Activated CD4-positive, alpha-beta memory T cell treated with anti-CD3 and anti-CD28 coated beads, Interleukin-2, amount 10 ng/mL, durations not matched to agents 7 days and 5 days (primary cell): ENCODE measurements around the gene EFNA1. TPM values are rescaled to one million over a fixed set of nuclear protein-coding genes. Genes with fewer than 3 reads are reported as not detected.
"Not testable (repeated sequence)": the region's sequence is repeated elsewhere in the genome, so short reads cannot be mapped to it uniquely, and the experiment has no call there.

Source experiments
- CTCF ChIA-PET: fragments of 350-600 bp; sonication (Branson Sonifier 250); formaldehyde crosslinking; loops from one replicate; lab custom pipeline; 2021; ENCODE audit warnings: antibody characterized with exemption, inconsistent platforms; lab: Charles Lee
- POLR2A ChIA-PET: fragments of 350-600 bp; sonication (Branson Sonifier 250); formaldehyde crosslinking; loops from one replicate; lab custom pipeline; 2021; ENCODE audit warnings: antibody characterized with exemption; lab: Charles Lee
- DNase-seq: peaks from one replicate; pipeline ENCODE4 v3.0.0-alpha.2; 2020
- H3K27ac Mint-ChIP-seq: one replicate; pipeline ENCODE4 v1.8.0; 2021; ENCODE audit warnings: mild to moderate bottlenecking, mixed read lengths
- H3K27me3 Mint-ChIP-seq: one replicate; pipeline ENCODE4 v1.8.0; 2021; ENCODE audit warnings: mixed read lengths
- H3K36me3 Mint-ChIP-seq: one replicate; pipeline ENCODE4 v1.8.0; 2021; ENCODE audit warnings: low read depth, mixed read lengths
- H3K4me1 Mint-ChIP-seq: one replicate; pipeline ENCODE4 v1.8.0; 2021; ENCODE audit warnings: mixed read lengths
- H3K4me3 Mint-ChIP-seq: one replicate; pipeline ENCODE4 v1.8.0; 2021; ENCODE audit warnings: mild to moderate bottlenecking, mixed read lengths
- H3K9me3 Mint-ChIP-seq: one replicate; pipeline ENCODE4 v1.8.0; 2021; ENCODE audit warnings: mixed read lengths
- total RNA-seq, 2 experiments: library from RNA; stranded (reverse); gene quantifications; one replicate each; pipeline ENCODE4 v1.2.3, GENCODE V29; 2021

The EFNA1 gene
- total RNA-seq, 2 experiments from 2014 or later, result not detected

- peak; percentile 91 for DNase-seq
- ChIA-PET CTCF (interaction anchor here (0.7 to 8.0 kb wide), 19 partner anchors 13 to 169 kb away, joined by 3 to 209 read pairs (median 4); partner anchors contain the start of genes ADAM15 and SLC50A1), POLR2A (interaction anchor here (1.1 to 2.1 kb wide), 2 partner anchors 30 to 76 kb away, joined by 3 to 9 read pairs; no protein-coding TSS in a partner anchor)
- Mint-ChIP-seq H3K4me1 (peaks cover 30% of the 10 kb centered on the region), H3K27me3 (peaks cover 1% of the 10 kb centered on the region), H3K4me3 (no peak overlapping the region), H3K27ac (no peak overlapping the region), H3K9me3 (no peaks in the 10 kb centered on the region), H3K36me3 (peaks cover 17% of the 10 kb centered on the region)
These were observed 39.8 kb downstream of the EFNA1 start for GRCh38 chr1:155167166-155168104.

- H3K4me3 Mint-ChIP-seq, DNase-seq, H3K27me3 Mint-ChIP-seq, H3K9me3 Mint-ChIP-seq, H3K27ac Mint-ChIP-seq: not testable (repeated sequence)
- POLR2A ChIA-PET, result interaction anchor here (2.1 kb wide), 1 partner anchor 76 kb away, joined by 9 read pairs; no protein-coding TSS in a partner anchor
- CTCF ChIA-PET, result interaction anchor here (0.7 to 8.0 kb wide), 19 partner anchors 14 to 168 kb away, joined by 3 to 209 read pairs (median 4); partner anchors contain the start of genes ADAM15 and SLC50A1
- H3K4me1 Mint-ChIP-seq, result peaks cover 32% of the 10 kb centered on the region
- peaks cover 19% of the 10 kb centered on the region for H3K36me3 Mint-ChIP-seq
These were observed 40.4 kb downstream of the EFNA1 start for GRCh38 chr1:155168105-155168445.

GRCh38 chr1:155168456-155169210 lies 41.0 kb downstream of the EFNA1 start:
- peaks cover 1% of the 10 kb centered on the region for H3K27me3 Mint-ChIP-seq
- POLR2A ChIA-PET, result interaction anchor here (1.3 to 2.1 kb wide), 2 partner anchors 77 kb away, joined by 5 to 9 read pairs; no protein-coding TSS in a partner anchor

GRCh38 chr1:155169541-155169940 lies 41.9 kb downstream of the EFNA1 start:
- Mint-ChIP-seq H3K36me3 (peaks cover 25% of the 10 kb centered on the region), H3K4me3 (no peak overlapping the region), H3K4me1 (peaks cover 42% of the 10 kb centered on the region), H3K9me3 (no peaks in the 10 kb centered on the region), H3K27ac (no peak overlapping the region), H3K27me3 (peaks cover 1% of the 10 kb centered on the region)
- ChIA-PET CTCF (interaction anchor here (1.6 to 8.0 kb wide), 5 partner anchors 32 to 84 kb away, joined by 5 to 209 read pairs (median 25); no protein-coding TSS in a partner anchor), POLR2A (interaction anchor here (1.3 kb wide), 1 partner anchor 78 kb away, joined by 5 read pairs; no protein-coding TSS in a partner anchor)
- no peak for DNase-seq

More at GRCh38 chr1:155168456-155169210, 41.0 kb downstream of the EFNA1 start:
- peaks cover 37% of the 10 kb centered on the region for H3K4me1 Mint-ChIP-seq
- H3K36me3 Mint-ChIP-seq, result peaks cover 23% of the 10 kb centered on the region
- CTCF ChIA-PET, result interaction anchor here (0.8 to 8.0 kb wide), 16 partner anchors 15 to 125 kb away, joined by 3 to 209 read pairs (median 5); partner anchors contain the start of genes ADAM15 and SLC50A1
- H3K9me3 Mint-ChIP-seq, result no peaks in the 10 kb centered on the region
- H3K27ac Mint-ChIP-seq, result no peak overlapping the region
- H3K4me3 Mint-ChIP-seq, result no peak overlapping the region
- no peak for DNase-seq

- H3K36me3 Mint-ChIP-seq, result peaks cover 28% of the 10 kb centered on the region
- ChIA-PET CTCF (interaction anchor here (0.7 to 8.0 kb wide), 7 partner anchors 30 to 277 kb away, joined by 3 to 209 read pairs (median 7); partner anchors contain the start of genes DPM3 and SLC50A1), POLR2A (no interaction called here)
- no peaks in the 10 kb centered on the region for H3K9me3 Mint-ChIP-seq
- peaks cover 1% of the 10 kb centered on the region for H3K27me3 Mint-ChIP-seq
- H3K4me1 Mint-ChIP-seq, result peaks cover 49% of the 10 kb centered on the region
- no peak overlapping the region for H3K27ac Mint-ChIP-seq
- no peak overlapping the region for H3K4me3 Mint-ChIP-seq
- DNase-seq, result no peak
These were observed 42.6 kb downstream of the EFNA1 start for GRCh38 chr1:155170101-155170785.

- Mint-ChIP-seq H3K27ac (no peak overlapping the region), H3K4me3 (no peak overlapping the region)
These were observed 43.1 kb downstream of the EFNA1 start for GRCh38 chr1:155170806-155171205.

GRCh38 chr1:155171836-155172731 lies 44.4 kb downstream of the EFNA1 start:
- Mint-ChIP-seq H3K27me3 (no peaks in the 10 kb centered on the region), H3K9me3 (no peaks in the 10 kb centered on the region), H3K4me3 (peak overlapping the region; percentile 97), H3K27ac (peak overlapping the region; percentile 96), H3K4me1 (peaks cover 66% of the 10 kb centered on the region), H3K36me3 (peaks cover 40% of the 10 kb centered on the region)
- ChIA-PET CTCF (interaction anchor here (0.6 to 8.0 kb wide), 40 partner anchors 8 to 693 kb away, joined by 3 to 209 read pairs (median 5); partner anchors contain the start of genes ADAM15, ASH1L, DCST1 and DCST2), POLR2A (interaction anchor here (0.8 to 7.5 kb wide), 28 partner anchors 8 to 844 kb away, joined by 3 to 133 read pairs (median 4); partner anchors contain the start of genes CLK2, DPM3, FDPS and MTX1)
- no peak for DNase-seq

More at GRCh38 chr1:155170806-155171205, 43.1 kb downstream of the EFNA1 start:
- Mint-ChIP-seq H3K4me1 (peaks cover 54% of the 10 kb centered on the region), H3K27me3 (no peaks in the 10 kb centered on the region), H3K36me3 (peaks cover 32% of the 10 kb centered on the region), H3K9me3 (no peaks in the 10 kb centered on the region)
- DNase-seq, result no peak
- ChIA-PET POLR2A (no interaction called here), CTCF (interaction anchor here (0.7 to 8.0 kb wide), 6 partner anchors 31 to 276 kb away, joined by 3 to 209 read pairs (median 6); partner anchors contain the start of genes DPM3 and SLC50A1)

GRCh38 chr1:155172732-155173477 lies 45.2 kb downstream of the EFNA1 start, which contains the start of gene KRTCAP2:
Gene KRTCAP2 (minus strand): TSS chr1:155173304. CDS start chr1:155173224, 80 bp downstream.
- H3K4me3 Mint-ChIP-seq, result peak within 1 kb of the TSS; percentile 97
- no peaks in the 10 kb centered on the region for H3K9me3 Mint-ChIP-seq
- no peaks in the 10 kb centered on the region for H3K27me3 Mint-ChIP-seq
- peak; percentile 96 for DNase-seq
- CTCF ChIA-PET, result interaction anchor here (0.6 to 8.0 kb wide), 56 partner anchors 9 to 1016 kb away, joined by 3 to 209 read pairs (median 4); partner anchors contain the start of genes ADAM15, ASH1L, CLK2 and DCST1
- peaks cover 46% of the 10 kb centered on the region for H3K36me3 Mint-ChIP-seq
- POLR2A ChIA-PET, result interaction anchor here (0.6 to 7.5 kb wide), 33 partner anchors 8 to 843 kb away, joined by 3 to 133 read pairs (median 4); partner anchors contain the start of genes CLK2, DPM3, FDPS and MTX1
- peaks cover 64% of the 10 kb centered on the region for H3K4me1 Mint-ChIP-seq
- peak within 1 kb of the TSS; percentile 96 for H3K27ac Mint-ChIP-seq

GRCh38 chr1:155173478-155174323 lies 46.0 kb downstream of the EFNA1 start, which contains the start of gene TRIM46:
Gene TRIM46 (plus strand): TSS chr1:155173849. CDS start chr1:155173967, 118 bp downstream.
- no peaks in the 10 kb centered on the region for H3K27me3 Mint-ChIP-seq
- H3K4me1 Mint-ChIP-seq, result peaks cover 62% of the 10 kb centered on the region
- no peaks in the 10 kb centered on the region for H3K9me3 Mint-ChIP-seq
- peak; percentile 78 for DNase-seq
- ChIA-PET CTCF (interaction anchor here (0.7 to 8.0 kb wide), 42 partner anchors 10 to 694 kb away, joined by 3 to 209 read pairs (median 6); partner anchors contain the start of genes ADAM15, DPM3, FDPS and FLAD1), POLR2A (interaction anchor here (0.8 to 7.5 kb wide), 29 partner anchors 9 to 844 kb away, joined by 3 to 133 read pairs (median 4); partner anchors contain the start of genes CLK2, DPM3, MTX1 and PMVK)
- peaks cover 49% of the 10 kb centered on the region for H3K36me3 Mint-ChIP-seq
- peak within 1 kb of the TSS; percentile 97 for H3K4me3 Mint-ChIP-seq
- peak within 1 kb of the TSS; percentile 96 for H3K27ac Mint-ChIP-seq
